Common myeloid progenitor, CD34-positive (primary cell): ENCODE measurements around the gene ORMDL2.
A peak's percentile ranks its signal among the peaks of the same experiment; 100 is the strongest.

Experiments used
- CTCF ChIA-PET: fragments of 350-600 bp; sonication (Branson Sonifier 250); formaldehyde crosslinking; loops from one replicate; lab custom pipeline; 2021; ENCODE audit warnings: antibody characterized with exemption; lab: Charles Lee
- POLR2A ChIA-PET: fragments of 350-600 bp; sonication (Branson Sonifier 250); formaldehyde crosslinking; loops from one replicate; lab custom pipeline; 2021; ENCODE audit warnings: antibody characterized with exemption; lab: Charles Lee
- DNase-seq, 3 donors: peaks; one replicate each; pipeline versions ENCODE4 v3.0.0 to v3.0.0-alpha.2; 2013
- H3K27ac ChIP-seq, 2 experiments: 1 replicate in 1 of 2; 2 replicates in 1 of 2; pipeline ENCODE4 v1.7.0; 2013; ENCODE audit warnings: inconsistent platforms in 2 of 2, low read length in 2 of 2, mild to moderate bottlenecking in 2 of 2, low read depth in 1 of 2, moderate library complexity in 1 of 2; ENCODE audit not compliant: severe bottlenecking in 2 of 2, insufficient read depth in 1 of 2, poor library complexity in 1 of 2
- H3K27me3 ChIP-seq, 5 experiments: replicated peaks in 2 of 5; 1 replicate in 3 of 5; 2 replicates in 2 of 5; pipeline versions ENCODE4 v1.6.1 to v1.7.0; 2013; ENCODE audit warnings: low read length in 4 of 5, mild to moderate bottlenecking in 2 of 5, moderate library complexity in 2 of 5, inconsistent platforms in 1 of 5; ENCODE audit not compliant: insufficient read depth in 5 of 5, control insufficient read depth in 4 of 5
- H3K36me3 ChIP-seq, 4 experiments: 1 replicate in 2 of 4; 2 replicates in 2 of 4; pipeline versions ENCODE4 v1.6.1 to v1.7.0; 2013; ENCODE audit warnings: low read length in 3 of 4, control low read depth in 1 of 4, mild to moderate bottlenecking in 1 of 4; ENCODE audit not compliant: control insufficient read depth in 4 of 4, insufficient read depth in 4 of 4
- H3K4me1 ChIP-seq, 4 experiments: 1 replicate in 3 of 4; 2 replicates in 1 of 4; pipeline versions ENCODE4 v1.6.1 to v1.7.1; 2013; ENCODE audit warnings: low read length in 3 of 4, mild to moderate bottlenecking in 3 of 4, control low read depth in 1 of 4, inconsistent platforms in 1 of 4, moderate library complexity in 1 of 4; ENCODE audit not compliant: control insufficient read depth in 4 of 4, insufficient read depth in 4 of 4; ENCODE audit errors: control extremely low read depth in 1 of 4
- H3K4me3 ChIP-seq, 7 experiments: 1 replicate in 4 of 7; 2 replicates in 3 of 7; pipeline versions ENCODE4 v1.5.1 to v1.7.0; 2013; ENCODE audit warnings: mild to moderate bottlenecking in 7 of 7, low read length in 6 of 7, moderate library complexity in 6 of 7, inconsistent platforms in 2 of 7, low read depth in 2 of 7, control low read depth in 1 of 7; ENCODE audit not compliant: insufficient read depth in 4 of 7, control insufficient read depth in 1 of 7; ENCODE audit errors: extremely low read depth in 1 of 7
- H3K9me3 ChIP-seq, 5 experiments: 1 replicate in 4 of 5; 2 replicates in 1 of 5; pipeline versions ENCODE4 v1.6.1 to v1.7.1; 2013; ENCODE audit warnings: low read length in 4 of 5, mild to moderate bottlenecking in 2 of 5, inconsistent platforms in 1 of 5, low read depth in 1 of 5, moderate library complexity in 1 of 5; ENCODE audit not compliant: control insufficient read depth in 4 of 5, insufficient read depth in 2 of 5; ENCODE audit errors: control extremely low read depth in 1 of 5
- WGBS: methylation state at CpG from one replicate; pipeline ENCODE4 v1.1.5; 2013; ENCODE audit not compliant: insufficient coverage; 5-methylcytosine and 5-hydroxymethylcytosine counted together

The ORMDL2 gene

GRCh38 chr12:55847033-55847432, 29.2 kb downstream of the ORMDL2 start:
- POLR2A ChIA-PET = interaction anchor here (0.9 kb wide), 1 partner anchor 12 kb away, joined by 3 read pairs; no protein-coding TSS in a partner anchor
- Histone ChIP-seq H3K27me3 (no peaks in the 10 kb centered on the region), H3K36me3 (no peaks in the 10 kb centered on the region), H3K9me3 (no peaks in the 10 kb centered on the region), H3K4me3 (no peak overlapping the region), H3K27ac (peak overlapping the region; percentile 38 to 71), H3K4me1 (peaks cover 0 to 28% (median 19%) of the 10 kb centered on the region in 4 experiments)
- DNase-seq = peak; percentile 16 to 68 (median 62)
- CTCF ChIA-PET = interaction anchor here (0.9 to 1.5 kb wide), 3 partner anchors 40 to 107 kb away, joined by 3 to 4 read pairs (median 3); no protein-coding TSS in a partner anchor
- 79% methylated on average over 2 of the region's 3 CpGs for WGBS

- H3K36me3 ChIP-seq = no peaks in the 10 kb centered on the region
- peak; percentile 17 to 69 (median 68) for DNase-seq
- peaks cover 0 to 24% (median 19%) of the 10 kb centered on the region in 4 experiments for H3K4me1 ChIP-seq
- peak overlapping the region; percentile 38 to 71 for H3K27ac ChIP-seq
- no peaks in the 10 kb centered on the region for H3K9me3 ChIP-seq
- peaks cover 0 to 1% (median 0%) of the 10 kb centered on the region in 5 experiments for H3K27me3 ChIP-seq
- H3K4me3 ChIP-seq = peak overlapping the region in 1 of 7 experiments; percentile 23
- POLR2A ChIA-PET = no interaction called here
- 20% methylated on average over 1 of the region's 6 CpGs for WGBS
- CTCF ChIA-PET = interaction anchor here (1.5 kb wide), 1 partner anchor 79 kb away, joined by 4 read pairs; no protein-coding TSS in a partner anchor
Observed at GRCh38 chr12:55847603-55848291, 29.9 kb downstream of the ORMDL2 start.

- Histone ChIP-seq H3K36me3 (no peaks in the 10 kb centered on the region), H3K27me3 (peaks cover 0 to 1% (median 0%) of the 10 kb centered on the region in 5 experiments), H3K27ac (no peak overlapping the region), H3K4me3 (no peak overlapping the region), H3K4me1 (peaks cover 0 to 23% (median 18%) of the 10 kb centered on the region in 4 experiments), H3K9me3 (no peaks in the 10 kb centered on the region)
- ChIA-PET POLR2A (no interaction called here), CTCF (no interaction called here)
- 100% methylated on average over 4 of the region's 7 CpGs for WGBS
- DNase-seq = no peak
Observed at GRCh38 chr12:55849616-55850343, 31.9 kb downstream of the ORMDL2 start.

- DNase-seq = no peak
Observed at GRCh38 chr12:55850401-55850800, 32.6 kb downstream of the ORMDL2 start.

DNA sequence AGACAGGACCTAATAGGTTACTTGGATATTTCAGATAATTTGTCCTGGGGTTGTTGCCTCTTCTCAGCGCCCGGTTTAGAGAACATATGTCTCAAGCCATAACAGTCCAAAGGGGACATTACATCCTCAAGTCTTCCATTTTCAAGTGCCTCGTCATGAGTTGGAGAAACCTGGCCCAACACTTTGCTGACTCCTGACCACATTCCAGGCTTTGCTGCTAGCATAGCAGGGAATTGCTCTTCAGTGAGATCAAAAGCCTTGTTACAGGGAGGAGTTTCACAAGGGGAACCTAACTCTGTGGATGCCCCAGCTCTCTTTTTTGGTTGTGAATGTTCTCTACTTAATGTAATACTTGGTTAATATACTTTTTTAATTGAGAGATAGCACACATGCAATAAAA, 33.1 kb downstream of the ORMDL2 start:
- H3K4me1 ChIP-seq = peaks cover 0 to 23% (median 18%) of the 10 kb centered on the region in 4 experiments

More at GRCh38 chr12:55850401-55850800, 32.6 kb downstream of the ORMDL2 start:
- H3K27ac ChIP-seq = no peak overlapping the region
- H3K36me3 ChIP-seq = no peaks in the 10 kb centered on the region
- no CpG with 5 or more reads among the region's 1 CpG for WGBS
- no peak overlapping the region for H3K4me3 ChIP-seq
- ChIA-PET POLR2A (no interaction called here), CTCF (no interaction called here)
- peaks cover 0 to 1% (median 0%) of the 10 kb centered on the region in 5 experiments for H3K27me3 ChIP-seq
- no peaks in the 10 kb centered on the region for H3K9me3 ChIP-seq
- H3K4me1 ChIP-seq = peaks cover 0 to 23% (median 18%) of the 10 kb centered on the region in 4 experiments

GRCh38 chr12:55852740-55853139, 34.9 kb downstream of the ORMDL2 start:
- DNase-seq = no peak
- H3K36me3 ChIP-seq = no peaks in the 10 kb centered on the region
- peaks cover 0 to 14% (median 11%) of the 10 kb centered on the region in 4 experiments for H3K4me1 ChIP-seq
- no peak overlapping the region for H3K27ac ChIP-seq
- peaks cover 0 to 1% (median 0%) of the 10 kb centered on the region in 5 experiments for H3K27me3 ChIP-seq
- no peaks in the 10 kb centered on the region for H3K9me3 ChIP-seq
- WGBS = no CpG with 5 or more reads among the region's 1 CpG
- ChIA-PET CTCF (interaction anchor here (1.4 kb wide), 1 partner anchor 33 kb away, joined by 4 read pairs; no protein-coding TSS in a partner anchor), POLR2A (no interaction called here)
- H3K4me3 ChIP-seq = no peak overlapping the region

More for the DNA sequence above, 33.1 kb downstream of the ORMDL2 start:
- ChIA-PET POLR2A (no interaction called here), CTCF (no interaction called here)
- Histone ChIP-seq H3K27ac (no peak overlapping the region), H3K27me3 (peaks cover 0 to 1% (median 0%) of the 10 kb centered on the region in 5 experiments), H3K4me3 (no peak overlapping the region), H3K9me3 (no peaks in the 10 kb centered on the region), H3K36me3 (no peaks in the 10 kb centered on the region)
- WGBS = 100% methylated on average over 3 of the region's 3 CpGs
- DNase-seq = no peak
